GM18519 (cell line): ENCODE data around the gene TMEM101.
"Not testable (repeated sequence)": the region's sequence is repeated elsewhere in the genome, so short reads cannot be mapped to it uniquely, and the experiment has no call there.

Experiments used
- ATAC-seq: cut with Tn5 transposase; IDR thresholded peaks from one replicate; pipeline ENCODE4 v1.9.1; 2021; ENCODE audit warnings: mild to moderate bottlenecking, moderate library complexity; ENCODE audit not compliant: unreplicated experiment, low FRiP score

TMEM101 gene

DNA sequence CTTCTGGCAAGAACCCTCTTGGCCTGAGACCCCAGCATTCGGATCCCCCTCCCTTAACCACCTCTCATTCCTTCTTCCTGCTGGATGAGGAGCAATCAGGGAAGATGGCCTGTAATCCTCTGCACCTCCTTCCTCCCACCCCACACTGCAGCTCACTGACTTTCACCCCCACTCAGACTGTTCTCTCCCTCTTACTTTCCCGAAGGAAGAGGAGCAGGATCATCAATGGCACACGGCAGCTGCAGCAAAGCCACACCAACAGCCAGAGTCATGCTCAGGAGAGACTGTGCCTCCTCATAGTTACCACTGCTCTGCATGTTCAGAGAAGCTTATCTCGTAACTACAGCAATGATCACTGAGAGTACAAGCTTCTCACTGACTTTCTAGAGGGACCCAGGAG, 10.1 kb upstream of the TMEM101 start:
- no peak for ATAC-seq

DNA sequence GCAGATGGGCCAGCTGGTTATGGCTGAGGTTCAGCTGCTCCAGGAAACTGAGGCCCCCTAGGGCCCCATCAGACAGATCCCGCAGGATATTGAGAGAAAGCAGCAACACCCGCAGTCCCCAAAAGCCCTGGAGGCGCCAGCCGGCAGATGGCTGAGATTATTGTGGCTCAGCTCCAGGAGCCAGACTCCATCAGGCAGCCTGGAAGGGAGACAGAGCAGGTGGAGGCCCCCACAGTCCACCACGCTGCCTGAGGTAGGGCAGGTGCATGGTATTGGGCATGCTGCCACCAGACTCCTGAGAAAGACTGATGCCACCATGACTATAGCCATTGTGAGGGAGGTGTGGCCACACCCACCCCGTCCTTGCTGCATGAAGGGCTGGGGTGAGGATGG, 9.5 kb upstream of the TMEM101 start:
- ATAC-seq: no peak

DNA sequence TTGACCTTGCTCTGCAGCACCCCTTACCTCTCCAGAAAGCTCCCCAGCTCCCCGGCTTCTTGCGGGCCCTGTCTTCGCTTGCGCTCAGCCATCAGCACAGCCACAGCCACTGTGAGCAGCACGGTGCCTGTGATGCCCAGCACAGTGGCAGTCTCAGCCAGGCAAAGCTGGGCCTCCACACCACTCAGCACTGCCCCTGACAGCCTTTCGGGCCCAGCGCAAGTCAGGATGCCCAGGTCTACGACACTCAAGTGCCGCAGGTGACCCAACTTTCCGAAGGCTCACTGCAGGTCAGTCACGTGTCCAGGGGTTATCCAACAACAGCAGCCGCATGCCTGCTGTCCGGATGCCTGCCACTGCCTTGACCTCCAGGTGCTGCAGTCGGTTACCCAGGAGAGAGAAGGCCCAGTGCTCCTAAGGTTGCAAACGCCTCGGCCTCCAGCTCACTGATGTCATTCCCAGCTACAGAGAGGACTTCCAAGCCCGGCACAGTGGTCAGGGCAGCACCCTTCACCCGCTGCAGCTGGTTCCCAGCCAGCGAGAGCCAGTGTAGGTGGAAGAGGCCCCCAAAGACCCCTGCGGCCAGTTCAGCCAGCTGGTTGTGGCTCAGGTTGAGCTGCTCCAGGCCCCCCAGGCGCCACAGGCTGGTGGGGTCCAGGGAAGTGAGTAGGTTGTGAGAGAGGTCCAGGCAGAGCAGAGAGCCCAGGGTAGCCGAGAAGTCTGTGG, 8.9 kb upstream of the TMEM101 start:
- no peak for ATAC-seq

DNA sequence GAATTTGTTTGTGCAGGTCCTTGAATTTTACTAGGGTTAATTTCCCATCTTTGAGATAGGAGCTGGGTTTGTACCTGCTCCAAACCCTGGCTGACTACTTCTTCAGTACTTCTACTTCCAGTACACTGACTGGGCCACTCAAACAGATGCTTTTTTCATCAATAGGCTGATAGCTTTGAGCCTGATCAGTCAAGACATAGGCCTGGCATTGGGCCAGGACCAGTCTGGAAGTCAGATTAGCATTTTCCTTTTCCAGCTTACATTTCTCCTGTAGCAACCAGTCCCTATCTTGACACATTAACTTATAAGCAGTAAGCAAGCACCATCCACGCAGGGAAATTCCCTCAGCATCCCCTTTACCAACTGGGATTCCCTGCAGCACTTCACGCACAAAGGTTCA, 7.5 kb upstream of the TMEM101 start:
- no peak for ATAC-seq

DNA sequence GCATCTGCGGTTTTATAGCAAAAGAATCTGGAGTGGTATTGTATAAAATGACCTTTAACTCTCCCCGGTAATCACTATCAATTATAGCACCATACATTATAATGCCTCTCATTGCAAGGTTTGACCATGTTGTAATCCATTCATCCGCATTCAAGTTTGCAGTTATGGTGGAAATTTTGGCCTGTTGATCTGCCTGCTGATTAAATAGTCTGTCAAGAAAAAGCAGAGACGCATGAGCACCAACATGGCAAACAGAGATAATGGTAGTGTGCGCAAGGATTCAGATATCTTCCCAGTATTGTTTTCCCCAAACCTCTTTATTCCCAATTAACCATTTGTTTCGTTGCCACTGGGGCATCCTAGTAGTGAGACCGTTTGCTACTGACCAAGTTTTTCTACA, 6.5 kb upstream of the TMEM101 start:
- ATAC-seq: not testable (repeated sequence)

DNA sequence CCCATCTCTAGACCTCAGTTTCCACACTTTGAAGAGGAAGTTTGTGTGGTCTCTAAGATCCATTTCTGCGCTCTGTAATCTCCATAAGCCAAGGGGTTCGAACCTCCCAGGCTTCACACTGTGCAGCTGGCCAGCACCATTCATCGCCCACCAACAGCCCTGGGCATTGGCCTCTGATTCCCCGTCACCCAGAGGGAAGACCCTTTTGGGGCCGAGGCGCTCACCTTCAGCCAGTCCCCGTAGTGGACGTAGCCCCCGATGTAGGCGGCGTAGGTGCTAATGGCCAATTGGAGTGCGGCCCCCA, 678 bp downstream of the TMEM101 start:
- no peak for ATAC-seq

DNA sequence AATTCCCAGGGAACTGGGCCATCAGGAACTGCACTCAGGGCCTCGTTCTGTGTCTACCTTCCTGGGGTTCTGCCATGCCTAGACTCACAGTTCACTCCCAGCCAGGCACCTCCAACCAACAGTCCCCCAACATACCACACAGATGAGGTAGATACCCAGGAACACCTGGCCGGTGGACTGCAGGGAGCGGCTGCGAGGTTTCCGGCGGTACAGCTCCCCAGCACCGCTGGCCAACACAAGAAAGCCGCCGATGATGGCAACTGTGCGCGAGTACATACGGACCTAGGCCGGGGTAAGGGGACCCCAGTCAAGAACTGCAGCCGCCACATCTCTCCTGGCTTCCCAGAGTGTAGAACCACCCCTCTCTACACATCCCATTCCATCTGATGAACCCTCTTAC, 1.9 kb downstream of the TMEM101 start:
- no peak for ATAC-seq

DNA sequence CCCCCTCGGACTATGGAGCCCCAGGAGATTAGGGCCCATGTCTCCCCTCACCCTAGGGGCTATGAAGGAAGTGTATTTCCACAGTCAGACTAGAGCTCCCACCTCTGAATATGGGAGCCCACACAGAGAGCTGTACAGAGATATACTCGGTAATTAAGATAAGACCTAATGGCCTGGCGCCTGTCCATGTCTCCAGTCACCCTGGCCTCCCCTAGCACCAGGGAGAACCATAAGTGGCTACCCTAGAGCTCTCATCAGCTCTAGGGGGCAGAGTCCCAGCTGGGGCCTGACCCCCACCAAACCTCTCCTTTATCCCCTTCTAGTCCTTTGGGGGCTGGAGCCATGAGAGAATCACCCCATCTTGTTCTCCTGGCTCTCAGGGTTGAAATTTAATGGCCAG, 2.4 kb downstream of the TMEM101 start:
- no peak for ATAC-seq

DNA sequence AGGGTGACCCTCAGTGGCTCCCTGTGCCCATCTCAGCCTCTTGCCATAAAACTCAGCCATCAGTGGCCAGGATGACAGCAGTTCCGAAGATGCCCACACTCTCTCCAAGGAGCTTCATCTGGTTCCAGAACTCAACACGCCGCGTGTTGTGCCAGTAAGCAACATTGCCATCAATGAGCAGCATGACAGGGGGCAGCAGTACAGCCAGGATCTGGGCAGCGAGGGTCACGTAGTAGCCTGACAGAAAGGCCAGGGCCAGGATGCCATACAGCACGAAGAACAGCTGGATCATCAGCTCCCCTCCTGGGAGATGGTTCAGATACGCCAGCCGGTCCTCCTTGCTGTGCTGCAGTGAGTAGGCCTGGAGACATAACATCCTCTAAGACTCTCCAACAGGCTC, 2.9 kb downstream of the TMEM101 start:
- ATAC-seq: no peak

DNA sequence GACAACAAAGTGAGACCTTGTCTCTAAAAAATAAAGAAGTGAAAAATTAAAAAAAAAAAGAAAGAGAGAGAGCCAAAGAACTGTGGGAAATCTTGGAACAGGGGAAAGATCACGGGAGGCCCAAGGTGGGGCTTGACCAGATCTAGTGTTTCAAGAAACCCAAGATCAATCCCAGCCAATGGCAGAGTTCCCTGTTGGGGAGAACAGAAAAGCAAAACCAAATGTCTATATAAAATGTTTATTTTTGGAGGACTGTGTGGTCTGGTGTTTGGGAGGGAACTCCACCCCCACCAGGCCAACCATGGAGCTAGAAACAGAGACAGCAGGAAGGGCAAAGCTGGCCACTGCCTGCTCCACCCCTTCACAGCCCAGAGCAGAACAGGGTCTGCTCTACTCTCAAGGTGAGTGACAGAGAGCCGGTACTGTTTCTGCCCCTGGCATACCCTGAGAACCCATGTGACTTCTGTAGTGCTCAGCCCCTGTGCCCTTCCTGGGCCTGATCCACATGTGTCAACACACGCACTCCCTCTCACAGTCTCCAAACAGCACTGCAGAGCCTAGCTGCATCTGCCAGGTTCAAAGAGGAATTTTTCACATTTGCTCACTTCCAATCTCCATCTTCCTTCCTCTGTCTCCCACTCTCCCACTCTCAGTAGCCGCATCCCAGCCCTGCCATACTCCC, 3.7 kb downstream of the TMEM101 start:
- no peak for ATAC-seq

DNA sequence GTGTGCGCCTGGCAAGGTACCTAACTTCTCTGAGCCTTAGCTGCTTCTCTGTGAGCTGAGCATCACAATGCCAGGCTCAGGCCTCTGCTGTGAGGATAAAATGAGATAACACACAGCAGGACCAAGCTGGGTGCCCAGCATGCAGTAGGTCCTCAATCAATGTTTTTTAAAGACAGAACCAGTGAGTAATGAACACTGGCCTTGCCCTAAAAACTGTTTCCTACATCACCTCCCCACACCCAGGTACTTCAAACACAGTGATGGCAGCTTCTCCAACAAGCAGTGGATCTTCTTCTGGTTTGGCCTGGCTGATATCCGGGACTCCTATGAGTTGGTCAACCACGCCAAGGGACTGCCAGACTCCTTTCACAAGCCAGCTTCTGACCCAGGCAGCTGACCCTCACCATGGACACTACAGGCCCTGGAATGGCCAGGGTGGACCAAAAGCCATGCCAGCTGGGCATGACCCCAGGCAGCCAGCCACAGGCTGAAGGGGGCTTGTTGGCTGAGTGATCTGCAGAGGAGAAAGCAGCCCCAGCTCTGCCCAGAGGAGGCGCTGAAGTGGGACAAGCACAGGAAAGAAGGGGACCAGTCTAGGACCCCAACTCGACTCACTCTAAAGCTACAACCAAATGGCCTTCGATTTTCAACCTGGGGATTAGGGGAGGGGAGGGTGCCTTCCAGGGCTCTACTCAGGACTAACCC, 6.4 kb downstream of the TMEM101 start:
- ATAC-seq: no peak

DNA sequence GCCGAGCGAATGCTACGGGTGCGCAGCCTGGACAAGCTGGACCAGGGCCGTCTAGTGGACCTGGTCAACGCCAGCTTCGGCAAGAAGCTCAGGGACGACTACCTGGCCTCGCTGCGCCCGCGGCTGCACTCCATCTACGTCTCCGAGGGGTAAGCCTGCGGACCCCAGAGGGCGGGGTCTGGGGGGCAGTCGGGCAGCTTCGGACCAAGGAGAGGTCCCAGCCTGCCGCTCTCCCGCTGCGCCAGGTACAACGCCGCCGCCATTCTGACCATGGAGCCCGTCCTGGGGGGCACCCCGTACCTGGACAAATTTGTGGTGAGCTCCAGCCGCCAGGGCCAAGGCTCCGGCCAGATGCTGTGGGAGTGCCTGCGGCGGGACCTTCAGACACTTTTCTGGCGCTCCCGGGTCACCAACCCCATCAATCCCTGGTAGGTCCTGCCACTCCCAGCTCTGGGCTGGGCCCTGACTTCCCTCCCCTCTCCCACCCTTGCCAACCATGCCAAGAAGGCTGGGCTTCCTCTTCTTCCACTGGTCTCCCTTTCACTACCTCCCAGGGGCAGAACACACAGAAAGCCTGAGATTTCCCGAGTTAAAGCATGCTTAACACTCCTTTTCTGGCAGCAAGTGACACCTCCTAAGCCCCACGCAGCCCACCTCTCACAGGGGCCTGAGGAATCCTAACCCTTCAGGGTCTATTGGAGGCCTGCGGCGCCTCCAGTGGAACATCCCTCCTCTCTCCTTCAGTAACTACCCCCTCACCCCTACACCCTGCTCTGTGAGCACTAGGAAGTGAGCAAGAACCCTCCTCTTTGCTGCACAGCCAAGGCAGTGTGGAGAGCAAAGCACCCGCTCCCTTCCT, 7.2 kb downstream of the TMEM101 start:
- no peak for ATAC-seq

DNA sequence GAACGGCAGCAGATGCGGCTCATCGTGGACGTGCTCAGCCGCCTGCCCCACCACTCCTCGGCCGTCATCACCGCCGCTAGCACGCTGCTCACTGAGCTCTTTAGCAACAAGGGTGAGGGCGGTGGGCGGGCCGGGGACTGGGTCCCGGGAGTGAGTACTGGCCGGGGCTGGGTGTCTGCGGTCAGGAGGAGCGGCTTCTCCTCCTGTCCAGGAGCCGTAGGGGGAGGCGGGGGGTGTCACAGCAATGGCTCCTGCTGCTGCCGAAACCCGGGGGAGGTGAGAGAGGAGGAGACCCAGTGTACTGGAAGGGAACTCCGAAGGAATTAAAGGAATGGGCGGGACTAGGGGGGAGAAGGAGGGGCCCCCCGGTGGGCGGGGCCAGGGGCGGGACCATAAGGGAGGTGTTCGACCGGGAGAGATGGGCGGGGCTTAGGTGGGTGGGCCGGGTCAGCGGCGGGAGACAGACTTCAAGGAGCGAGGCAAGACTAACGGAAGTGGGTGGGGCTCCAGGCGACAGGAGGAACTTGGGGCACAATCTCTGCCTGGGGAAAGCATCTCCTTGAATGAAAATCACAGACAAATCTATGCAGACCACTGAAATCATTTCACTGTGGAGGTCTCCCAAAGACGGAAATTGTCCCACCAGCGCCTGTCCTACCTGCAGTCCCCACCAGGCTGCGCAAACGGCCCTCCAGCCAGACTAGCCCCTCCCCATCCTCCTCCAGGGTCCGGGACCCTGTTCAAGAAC, 8.0 kb downstream of the TMEM101 start:
- no peak for ATAC-seq

DNA sequence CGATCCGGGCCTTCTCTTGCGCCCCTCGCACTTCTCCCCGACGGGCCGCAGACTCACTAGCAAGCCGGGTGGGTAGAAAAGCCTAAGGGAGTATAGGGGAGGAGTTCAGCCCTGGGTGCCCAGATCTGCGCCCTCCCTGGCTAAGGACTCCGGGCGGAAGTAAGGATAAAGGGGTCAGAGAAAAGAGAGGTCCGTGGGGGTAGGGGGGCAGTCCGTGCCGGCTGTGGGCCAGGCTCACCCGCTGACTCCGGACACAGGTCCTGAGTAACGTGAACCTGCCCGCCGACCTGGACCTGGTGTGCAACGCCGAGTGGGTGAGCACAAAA, 8.5 kb downstream of the TMEM101 start:
- no peak for ATAC-seq

DNA sequence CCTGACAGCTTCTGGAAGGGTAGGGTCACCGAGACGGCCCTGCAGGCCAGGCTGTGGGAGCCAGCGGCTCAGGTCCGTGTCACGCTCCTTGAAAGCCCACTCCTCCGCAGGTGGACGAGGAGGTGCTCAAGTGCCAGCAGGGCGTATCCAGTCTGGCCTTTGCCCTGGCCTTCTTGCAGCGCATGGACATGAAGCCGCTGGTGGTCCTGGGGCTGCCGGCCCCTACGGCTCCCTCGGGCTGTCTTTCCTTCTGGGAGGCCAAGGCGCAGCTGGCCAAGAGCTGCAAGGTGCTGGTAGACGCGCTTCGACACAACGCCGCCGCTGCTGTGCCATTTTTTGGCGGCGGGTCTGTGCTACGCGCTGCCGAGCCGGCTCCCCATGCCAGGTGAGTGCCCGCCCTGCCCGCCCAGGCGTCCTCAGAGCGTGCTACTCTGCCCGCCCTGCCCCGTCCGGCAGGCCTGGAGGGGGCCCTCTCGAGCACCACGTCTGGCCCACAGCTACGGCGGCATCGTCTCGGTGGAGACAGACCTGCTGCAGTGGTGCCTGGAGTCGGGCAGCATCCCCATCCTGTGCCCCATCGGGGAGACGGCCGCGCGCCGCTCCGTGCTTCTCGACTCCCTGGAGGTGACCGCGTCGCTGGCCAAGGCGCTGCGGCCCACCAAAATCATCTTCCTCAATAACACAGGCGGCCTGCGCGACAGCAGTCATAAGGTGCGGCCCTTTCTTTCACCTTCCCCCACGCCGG, 9.1 kb downstream of the TMEM101 start:
- ATAC-seq: no peak

DNA sequence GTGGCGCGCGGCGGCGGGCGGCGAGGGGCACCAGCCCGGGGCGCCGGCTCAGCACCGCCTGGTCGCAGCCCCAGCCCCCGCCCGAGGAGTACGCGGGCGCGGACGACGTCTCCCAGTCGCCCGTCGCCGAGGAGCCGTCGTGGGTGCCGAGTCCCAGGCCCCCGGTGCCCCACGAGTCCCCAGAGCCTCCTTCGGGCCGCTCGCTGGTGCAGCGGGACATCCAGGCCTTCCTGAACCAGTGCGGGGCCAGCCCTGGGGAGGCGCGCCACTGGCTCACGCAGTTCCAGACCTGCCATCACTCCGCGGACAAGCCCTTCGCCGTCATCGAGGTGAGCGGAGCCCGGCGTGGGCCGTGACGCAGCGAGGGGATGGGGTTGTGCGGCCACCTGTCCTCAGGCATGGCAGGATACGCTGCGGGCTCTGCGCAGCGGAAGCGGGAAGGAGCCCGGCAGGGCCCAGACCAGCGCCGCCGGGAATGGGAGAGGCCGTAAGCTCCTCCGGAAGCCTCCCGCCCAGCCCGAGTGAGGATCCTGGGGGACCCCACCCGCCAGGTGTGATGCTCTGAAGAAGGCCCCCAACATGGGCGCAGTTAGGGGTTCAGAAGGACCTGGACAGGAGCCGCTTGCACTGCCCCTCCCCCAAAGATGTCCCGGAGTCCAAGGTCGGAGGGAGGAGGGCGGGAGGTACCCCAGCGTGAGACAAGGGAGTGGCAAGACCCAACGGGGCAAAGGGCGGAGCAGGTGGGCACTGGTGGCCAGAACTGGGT, 9.8 kb downstream of the TMEM101 start:
- no peak for ATAC-seq

DNA sequence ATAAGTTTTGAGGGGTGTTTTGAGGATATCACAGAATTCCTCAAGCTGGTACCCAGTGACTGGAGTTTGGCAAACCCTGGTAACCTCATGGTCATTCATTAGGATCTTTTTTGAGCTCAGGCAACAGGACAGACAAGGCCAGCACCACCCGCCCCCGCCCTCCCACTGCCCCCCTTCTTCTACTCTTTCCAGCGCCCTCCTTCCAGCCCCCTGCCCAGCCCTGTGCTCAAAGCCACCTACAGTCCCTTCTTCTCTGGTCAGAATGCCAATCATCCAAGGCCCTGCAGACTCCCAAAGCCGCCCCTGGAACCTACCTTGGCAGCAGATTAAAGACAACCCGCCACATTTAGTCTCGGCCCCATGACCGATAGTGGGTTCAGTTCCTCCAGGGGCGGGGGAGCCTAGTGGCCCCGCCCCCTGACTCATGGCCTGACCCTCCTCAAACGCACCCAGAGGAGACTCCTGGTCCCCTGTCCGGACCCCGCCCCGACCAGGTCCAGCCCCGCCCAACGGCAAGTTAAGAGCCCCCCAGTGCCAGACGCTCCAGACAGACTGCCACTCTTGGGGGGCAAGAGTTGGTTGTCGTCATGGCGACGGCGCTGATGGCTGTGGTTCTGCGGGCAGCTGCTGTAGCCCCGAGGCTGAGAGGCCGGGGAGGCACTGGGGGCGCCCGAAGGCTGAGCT, 10.5 kb downstream of the TMEM101 start, which contains the start of gene NAGS:
TSS of gene NAGS (plus strand) at position 546 of the 684 bp plus-strand sequence. CDS start at position 588, 42 bp downstream.
- no peak for ATAC-seq

DNA sequence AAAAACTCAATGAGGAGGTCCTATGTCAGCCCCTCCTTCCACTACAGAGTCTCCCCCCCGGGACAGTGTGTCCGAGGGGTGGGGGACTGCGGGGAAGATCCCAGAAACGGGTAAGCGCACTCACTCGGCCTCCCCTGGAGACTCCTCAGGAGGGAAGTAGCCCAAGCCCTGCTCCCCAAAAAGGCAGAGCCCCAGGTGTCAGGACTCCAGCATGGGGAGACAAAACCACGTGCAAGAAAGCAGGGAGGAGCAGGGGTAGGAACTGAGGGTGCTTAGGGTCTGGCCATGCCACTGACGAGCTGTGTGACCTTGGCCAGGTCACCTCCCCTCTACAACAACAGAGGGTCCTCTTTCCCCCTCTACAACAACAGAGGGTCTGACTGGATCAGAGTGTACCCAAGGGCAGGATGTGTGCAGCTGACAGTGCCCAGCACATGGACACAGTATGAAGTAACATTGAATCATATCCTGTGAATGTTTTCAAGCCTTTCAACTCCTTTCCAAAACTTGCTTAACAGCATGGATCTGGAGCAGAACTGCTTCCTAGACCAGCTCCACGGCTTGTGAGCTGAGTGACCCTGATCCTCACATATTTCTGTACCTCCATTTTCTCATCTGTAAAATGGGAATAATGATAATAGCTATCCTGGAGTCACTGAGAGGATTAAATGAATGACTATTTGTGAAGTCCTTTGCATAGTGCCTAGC, 12.5 kb downstream of the TMEM101 start:
- no peak for ATAC-seq
